Coronary artery (tissue), 2 donors: ENCODE measurements around the gene NSG1.
"Not testable (repeated sequence)": the region's sequence is repeated elsewhere in the genome, so short reads cannot be mapped to it uniquely, and the experiment has no call there.

Experiments used
- DNase-seq: peaks from one replicate; pipeline ENCODE4 v3.0.0-alpha.2; 2017; ENCODE audit warnings: low spot score
- H3K27ac ChIP-seq, 2 donors: fragments of 200-600 bp; sonication (generic); one replicate each; pipeline ENCODE4 v1.5.1; 2016 to 2019
- H3K4me3 ChIP-seq: fragments of 200-600 bp; sonication (generic); 2 replicates; pipeline ENCODE4 v1.5.1; 2016; ENCODE audit warnings: mild to moderate bottlenecking, moderate library complexity
- TF ChIP-seq, protein P1 (sequence below): fragments of 200-600 bp; sonication (generic); IDR thresholded peaks from one replicate; pipeline ENCODE4 v1.5.1; 2019; ENCODE audit warnings: antibody characterized with exemption

NSG1 gene

DNA sequence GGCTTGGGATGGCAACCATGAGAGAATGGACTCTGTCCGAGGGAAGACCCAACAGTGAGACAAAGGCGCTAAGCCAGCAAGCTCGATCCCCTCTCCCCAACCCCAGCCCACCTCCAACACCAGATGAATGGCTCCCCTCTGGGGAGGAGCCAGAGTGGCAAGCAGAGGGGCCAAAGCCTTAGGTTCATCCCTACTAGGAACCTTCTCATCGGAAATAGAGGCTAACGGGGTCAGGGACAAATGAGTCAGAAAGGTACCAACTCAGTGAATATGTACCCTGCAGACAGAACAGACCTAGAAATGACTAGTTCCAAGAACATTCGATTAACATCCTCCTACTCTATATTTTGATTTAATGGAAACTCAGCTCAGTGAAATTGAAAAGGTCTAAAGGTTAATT, 73.9 kb downstream of the NSG1 start:
- TF ChIP-seq, protein P1, sequence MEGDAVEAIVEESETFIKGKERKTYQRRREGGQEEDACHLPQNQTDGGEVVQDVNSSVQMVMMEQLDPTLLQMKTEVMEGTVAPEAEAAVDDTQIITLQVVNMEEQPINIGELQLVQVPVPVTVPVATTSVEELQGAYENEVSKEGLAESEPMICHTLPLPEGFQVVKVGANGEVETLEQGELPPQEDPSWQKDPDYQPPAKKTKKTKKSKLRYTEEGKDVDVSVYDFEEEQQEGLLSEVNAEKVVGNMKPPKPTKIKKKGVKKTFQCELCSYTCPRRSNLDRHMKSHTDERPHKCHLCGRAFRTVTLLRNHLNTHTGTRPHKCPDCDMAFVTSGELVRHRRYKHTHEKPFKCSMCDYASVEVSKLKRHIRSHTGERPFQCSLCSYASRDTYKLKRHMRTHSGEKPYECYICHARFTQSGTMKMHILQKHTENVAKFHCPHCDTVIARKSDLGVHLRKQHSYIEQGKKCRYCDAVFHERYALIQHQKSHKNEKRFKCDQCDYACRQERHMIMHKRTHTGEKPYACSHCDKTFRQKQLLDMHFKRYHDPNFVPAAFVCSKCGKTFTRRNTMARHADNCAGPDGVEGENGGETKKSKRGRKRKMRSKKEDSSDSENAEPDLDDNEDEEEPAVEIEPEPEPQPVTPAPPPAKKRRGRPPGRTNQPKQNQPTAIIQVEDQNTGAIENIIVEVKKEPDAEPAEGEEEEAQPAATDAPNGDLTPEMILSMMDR, result no peak
- no peak for DNase-seq
- H3K27ac ChIP-seq, result no peak overlapping the region
- H3K4me3 ChIP-seq, result no peak overlapping the region

DNA sequence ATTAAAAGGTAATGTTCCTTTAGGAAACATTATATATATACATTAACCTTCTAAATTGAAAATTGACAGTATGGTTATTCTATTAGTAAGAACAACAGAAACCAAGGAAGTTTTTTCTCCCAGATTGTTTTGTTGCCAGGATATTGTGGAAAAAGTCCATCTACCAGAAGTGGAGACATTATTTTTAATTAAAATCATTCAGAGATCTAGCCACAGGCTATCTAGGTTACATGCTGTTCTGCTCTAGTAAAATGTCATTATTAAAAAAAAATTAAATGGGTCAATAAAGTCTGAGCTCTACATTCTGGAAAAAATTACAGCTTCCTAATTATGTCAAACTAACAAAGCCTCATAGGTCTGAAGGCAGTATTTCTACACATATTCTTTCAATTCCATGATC, 74.3 kb downstream of the NSG1 start:
- H3K27ac ChIP-seq, result no peak overlapping the region
- no peak overlapping the region for H3K4me3 ChIP-seq
- TF ChIP-seq, protein P1, result no peak
- DNase-seq, result no peak

DNA sequence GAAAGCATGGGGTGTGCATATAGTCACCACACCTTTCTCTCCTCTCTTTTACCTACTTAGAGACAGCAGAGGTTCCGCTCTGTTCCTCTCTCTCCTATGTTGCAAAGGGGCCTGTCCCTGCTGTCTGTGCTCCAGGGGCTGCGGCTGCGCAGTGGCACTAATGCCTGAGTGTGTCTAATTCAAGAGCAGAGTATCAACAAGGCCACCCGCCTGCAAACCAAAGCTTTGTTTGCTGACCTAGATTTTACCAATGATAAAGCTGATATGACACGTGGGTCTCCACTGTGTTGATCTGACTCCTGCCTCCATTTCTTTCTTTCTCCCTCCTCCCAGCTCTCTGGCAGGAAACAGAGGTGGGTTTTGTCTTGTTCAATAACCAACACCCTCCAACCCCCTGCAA, 74.9 kb downstream of the NSG1 start:
- Histone ChIP-seq H3K27ac (no peak overlapping the region), H3K4me3 (no peak overlapping the region)
- TF ChIP-seq, protein P1, result no peak
- no peak for DNase-seq

DNA sequence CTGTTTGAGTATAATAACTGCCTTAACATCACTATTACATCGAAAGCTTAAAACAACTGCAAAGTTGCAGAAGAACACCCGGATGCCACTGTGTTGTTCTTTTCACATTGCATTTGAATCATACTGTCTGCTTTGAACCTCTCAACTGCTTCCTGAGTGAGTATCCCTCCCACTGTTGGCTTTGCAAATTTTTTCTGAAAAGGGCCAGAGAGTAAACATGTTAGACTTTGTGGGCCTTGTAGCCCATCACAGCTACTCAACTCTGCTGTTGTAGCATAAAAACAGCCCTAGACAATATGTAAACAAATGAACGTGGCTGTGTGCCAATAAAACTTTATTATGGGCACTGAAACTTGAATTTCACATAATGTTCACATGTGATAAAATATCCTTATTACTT, 76.1 kb downstream of the NSG1 start:
- DNase-seq, result no peak
- H3K27ac ChIP-seq, result no peak overlapping the region
- TF ChIP-seq, protein P1, result no peak
- no peak overlapping the region for H3K4me3 ChIP-seq

DNA sequence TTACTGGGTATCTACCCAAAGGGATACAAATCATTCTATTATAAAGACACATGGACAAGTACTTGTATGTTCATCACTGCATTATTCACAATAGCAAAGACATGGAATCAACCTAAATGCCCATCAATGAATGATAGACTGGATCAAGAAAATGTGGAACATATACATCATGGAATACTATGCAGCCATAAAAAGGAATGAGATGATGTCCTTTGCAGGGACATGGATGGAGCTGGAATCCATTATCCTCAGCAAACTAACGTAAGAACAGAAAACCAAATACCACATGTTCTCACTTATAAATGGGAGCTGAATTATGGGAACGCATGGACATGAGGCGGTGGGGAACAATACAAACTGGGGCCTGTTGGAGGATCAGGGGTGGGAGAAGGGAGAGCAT, 78.3 kb downstream of the NSG1 start:
- not testable (repeated sequence) for H3K4me3 ChIP-seq, H3K27ac ChIP-seq, DNase-seq
